Mononuclear cell (primary cell): ENCODE measurements around the gene C16orf54. TPM values are rescaled to one million over a fixed set of nuclear protein-coding genes. Genes with fewer than 3 reads are reported as not detected.
"Not testable (repeated sequence)": the region's sequence is repeated elsewhere in the genome, so short reads cannot be mapped to it uniquely, and the experiment has no call there.

Experiments
- H3K27me3 ChIP-seq: 2 replicates; pipeline ENCODE4 v1.6.0; 2011; ENCODE audit warnings: low read length, control low read depth; ENCODE audit not compliant: insufficient read depth
- H3K4me1 ChIP-seq: 2 replicates; pipeline ENCODE4 v1.5.1; 2011; ENCODE audit warnings: mild to moderate bottlenecking, low read length, control low read depth; ENCODE audit not compliant: insufficient read depth
- H3K4me3 ChIP-seq: 2 replicates; pipeline ENCODE4 v1.5.1; 2011; ENCODE audit warnings: mild to moderate bottlenecking, low read length, moderate library complexity
- H3K9me3 ChIP-seq: 2 replicates; pipeline ENCODE4 v1.5.1; 2011; ENCODE audit warnings: low read depth, mild to moderate bottlenecking, control low read depth, low read length
- total RNA-seq: library from RNA; depleted of rRNA; stranded (reverse); fragments of >200 nt; gene quantifications from one replicate; pipeline ENCODE4 v1.2.3, GENCODE V29; 2012

The C16orf54 gene
- total RNA-seq, 1 donor = 87.9 TPM

- Histone ChIP-seq H3K27me3 (no peaks in the 10 kb centered on the region), H3K4me3 (no peak within 1 kb of the TSS), H3K4me1 (peaks cover 7% of the 10 kb centered on the region), H3K9me3 (no peaks in the 10 kb centered on the region)
Measured at GRCh38 chr16:29777576-29778350, 32.0 kb upstream of the C16orf54 start, which contains the start of gene ZG16. Gene ZG16 (plus strand): TSS chr16:29778256. CDS start chr16:29779267, 1,011 bp downstream.

DNA sequence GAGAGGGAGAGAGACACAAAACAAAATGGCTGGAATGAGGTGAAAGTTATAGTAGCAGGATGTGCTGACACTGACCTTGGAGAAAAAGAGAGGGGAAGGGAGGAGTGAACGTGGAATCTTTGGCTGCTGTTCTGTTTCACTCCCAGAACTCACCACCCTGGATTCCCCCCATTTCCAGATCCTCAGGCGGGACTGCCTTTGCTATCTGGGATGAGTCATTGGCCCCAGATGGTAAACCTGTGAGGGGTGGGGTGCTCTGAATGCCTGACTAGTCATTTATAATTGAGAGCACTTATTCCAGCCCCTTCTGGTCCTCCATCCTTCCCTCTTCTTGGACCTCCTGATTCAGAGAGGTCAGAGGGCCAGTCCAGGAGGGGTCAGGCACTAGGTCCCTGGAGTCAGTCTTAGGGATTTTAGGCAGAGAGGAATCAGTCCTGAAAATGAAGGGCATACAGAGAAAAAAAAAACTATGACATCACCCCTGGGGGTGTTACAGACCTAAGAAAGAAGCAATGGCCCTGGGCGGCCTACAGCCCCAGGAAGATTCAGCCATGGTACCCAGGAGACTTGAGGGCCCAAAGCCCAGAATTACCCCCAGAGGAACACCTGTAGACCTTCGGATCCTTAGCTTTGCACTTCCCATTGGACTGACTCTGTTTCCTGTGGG is 30.1 kb upstream of the C16orf54 start:
- Histone ChIP-seq H3K9me3 (no peaks in the 10 kb centered on the region), H3K4me3 (no peak overlapping the region), H3K27me3 (no peaks in the 10 kb centered on the region), H3K4me1 (peaks cover 14% of the 10 kb centered on the region)

DNA sequence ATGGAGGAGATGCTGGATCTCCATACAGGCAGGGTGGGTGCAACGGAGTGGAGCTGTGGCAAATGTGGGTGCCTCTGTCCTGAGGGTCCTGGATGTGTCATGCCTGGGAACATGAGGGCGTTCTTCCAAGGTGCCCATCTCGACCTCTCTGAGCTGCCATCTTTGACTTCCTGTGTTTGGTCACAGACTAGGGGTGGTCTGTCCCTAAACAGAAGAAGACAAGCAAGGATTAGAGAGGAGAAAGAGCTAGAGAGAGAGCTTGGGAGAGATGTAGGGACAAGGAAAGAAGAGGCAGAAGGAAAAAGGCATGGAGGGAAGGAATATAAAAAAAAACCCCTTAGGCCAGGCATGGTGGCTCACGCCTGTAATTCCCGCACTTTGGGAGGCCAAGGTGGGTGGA is 28.9 kb upstream of the C16orf54 start:
- peaks cover 19% of the 10 kb centered on the region for H3K4me1 ChIP-seq
- H3K4me3 ChIP-seq = no peak overlapping the region
- H3K27me3 ChIP-seq = no peaks in the 10 kb centered on the region
- H3K9me3 ChIP-seq = no peaks in the 10 kb centered on the region

DNA sequence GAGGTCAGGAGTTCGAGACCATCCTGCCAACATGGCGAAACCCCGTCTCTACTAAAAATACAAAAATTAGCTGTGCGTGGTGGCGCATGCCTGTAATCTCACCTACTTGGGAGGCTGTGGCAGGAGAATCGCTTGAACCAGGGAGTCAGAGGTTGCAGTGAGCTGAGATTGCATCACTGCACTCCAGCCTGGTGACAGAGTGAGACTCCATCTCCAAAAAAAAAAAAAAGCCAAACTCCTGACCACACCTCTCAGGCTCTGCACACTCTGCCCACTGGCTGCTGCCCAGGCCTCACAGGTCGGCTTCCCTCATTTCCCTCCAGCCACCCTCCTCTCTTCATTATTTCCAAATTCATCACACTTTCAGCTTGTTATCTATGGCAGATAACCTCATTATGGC is 26.5 kb upstream of the C16orf54 start:
- H3K9me3 ChIP-seq, H3K4me3 ChIP-seq, H3K27me3 ChIP-seq: not testable (repeated sequence)
- H3K4me1 ChIP-seq = peaks cover 19% of the 10 kb centered on the region

- H3K27me3 ChIP-seq = no peaks in the 10 kb centered on the region
- H3K4me1 ChIP-seq = peaks cover 19% of the 10 kb centered on the region
- no peak overlapping the region for H3K4me3 ChIP-seq
- H3K9me3 ChIP-seq = no peaks in the 10 kb centered on the region
Measured at GRCh38 chr16:29770250-29770929, 24.6 kb upstream of the C16orf54 start.

- H3K9me3 ChIP-seq = no peaks in the 10 kb centered on the region
- peaks cover 19% of the 10 kb centered on the region for H3K4me1 ChIP-seq
- H3K27me3 ChIP-seq = no peaks in the 10 kb centered on the region
- H3K4me3 ChIP-seq = no peak overlapping the region
Measured at GRCh38 chr16:29769507-29769906, 23.7 kb upstream of the C16orf54 start.

DNA sequence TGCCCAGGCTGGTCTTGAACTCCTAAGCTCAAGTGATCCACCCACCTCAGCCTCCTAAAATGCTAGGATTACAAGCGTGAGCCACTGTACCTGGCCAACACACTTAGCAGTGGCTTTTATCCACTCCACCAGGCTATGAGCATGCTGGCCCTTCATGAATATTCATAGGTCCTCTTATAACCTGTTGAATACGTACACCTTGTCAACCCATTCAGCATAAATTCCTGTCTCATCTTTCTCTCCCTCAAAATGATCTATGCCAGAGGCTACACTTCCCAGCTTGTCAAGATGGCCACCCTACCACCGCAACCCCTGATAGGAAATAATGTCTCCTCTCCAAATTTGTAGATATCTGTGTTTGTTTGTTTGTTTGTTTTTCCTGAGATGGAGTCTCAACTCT is 21.3 kb upstream of the C16orf54 start:
- Histone ChIP-seq H3K27me3 (no peaks in the 10 kb centered on the region), H3K9me3 (no peaks in the 10 kb centered on the region), H3K4me1 (peaks cover 11% of the 10 kb centered on the region), H3K4me3 (no peak overlapping the region)

DNA sequence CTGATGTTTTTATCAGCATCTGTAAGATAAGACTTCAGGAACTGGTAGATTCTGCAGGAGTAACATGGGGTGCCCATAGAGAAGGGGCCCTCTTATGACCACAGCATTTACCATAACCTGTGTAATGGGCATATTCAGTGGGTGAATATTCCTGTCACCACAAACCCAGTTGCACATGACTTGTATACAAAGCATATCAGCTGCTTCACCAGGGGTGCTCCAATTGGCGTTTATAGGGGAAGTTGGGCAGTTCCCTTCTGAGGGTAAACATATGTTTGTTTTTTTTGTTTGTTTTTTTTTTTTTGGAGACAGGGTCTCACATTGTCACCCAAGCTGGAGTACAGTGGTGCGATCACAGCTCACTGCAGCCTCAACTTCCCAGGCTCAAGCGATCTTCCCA is 20.8 kb upstream of the C16orf54 start:
- H3K9me3 ChIP-seq = no peaks in the 10 kb centered on the region
- H3K4me3 ChIP-seq = no peak overlapping the region
- no peaks in the 10 kb centered on the region for H3K27me3 ChIP-seq
- H3K4me1 ChIP-seq = peaks cover 10% of the 10 kb centered on the region

GRCh38 chr16:29765167-29766032 is 19.6 kb upstream of the C16orf54 start:
- Histone ChIP-seq H3K4me1 (peaks cover 3% of the 10 kb centered on the region), H3K27me3 (no peaks in the 10 kb centered on the region), H3K4me3 (no peak overlapping the region), H3K9me3 (no peaks in the 10 kb centered on the region)

DNA sequence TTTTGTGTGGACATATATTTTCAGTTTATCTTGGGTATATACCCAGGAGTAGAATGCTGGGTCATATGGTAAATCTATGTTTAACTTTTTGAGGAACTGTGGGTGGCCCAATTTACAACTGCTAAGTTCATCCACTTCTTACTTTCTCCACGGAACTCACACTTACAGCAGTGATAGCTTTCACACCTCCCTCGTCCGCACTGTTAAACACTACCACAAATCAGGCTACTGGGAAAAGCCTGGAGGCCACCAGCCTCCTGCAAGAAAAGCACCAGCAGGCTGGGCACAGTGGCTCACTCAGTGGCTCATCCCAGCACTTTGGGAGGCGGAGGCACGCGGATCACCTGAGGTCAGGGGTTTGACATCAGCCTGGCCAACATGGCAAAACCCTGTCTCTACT is 17.5 kb upstream of the C16orf54 start:
- Histone ChIP-seq H3K9me3 (no peaks in the 10 kb centered on the region), H3K4me1 (peaks cover 3% of the 10 kb centered on the region), H3K4me3 (no peak overlapping the region)

DNA sequence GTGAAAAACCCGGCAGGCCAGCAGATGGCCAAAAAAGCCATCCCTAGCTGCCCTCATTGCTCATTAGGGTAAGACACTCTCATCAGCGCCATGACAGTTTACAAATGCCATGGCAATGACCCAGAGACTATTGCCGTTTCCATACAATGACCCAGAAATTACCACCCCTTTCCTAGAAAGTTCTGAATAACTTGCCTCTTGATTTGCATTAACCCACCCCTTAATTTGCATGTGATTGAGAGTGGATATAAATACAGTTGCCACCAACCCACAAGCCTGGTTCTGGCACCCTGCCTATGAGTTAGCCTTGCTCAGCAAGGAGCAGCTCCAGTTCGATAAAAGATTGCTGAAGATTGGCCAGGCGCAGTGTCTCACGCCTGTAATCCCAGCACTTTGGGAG is 16.1 kb upstream of the C16orf54 start:
- no peaks in the 10 kb centered on the region for H3K27me3 ChIP-seq
- peaks cover 3% of the 10 kb centered on the region for H3K4me1 ChIP-seq
- H3K9me3 ChIP-seq = no peaks in the 10 kb centered on the region
- no peak overlapping the region for H3K4me3 ChIP-seq

More for the DNA sequence above, 17.5 kb upstream of the C16orf54 start:
- H3K27me3 ChIP-seq = no peaks in the 10 kb centered on the region

DNA sequence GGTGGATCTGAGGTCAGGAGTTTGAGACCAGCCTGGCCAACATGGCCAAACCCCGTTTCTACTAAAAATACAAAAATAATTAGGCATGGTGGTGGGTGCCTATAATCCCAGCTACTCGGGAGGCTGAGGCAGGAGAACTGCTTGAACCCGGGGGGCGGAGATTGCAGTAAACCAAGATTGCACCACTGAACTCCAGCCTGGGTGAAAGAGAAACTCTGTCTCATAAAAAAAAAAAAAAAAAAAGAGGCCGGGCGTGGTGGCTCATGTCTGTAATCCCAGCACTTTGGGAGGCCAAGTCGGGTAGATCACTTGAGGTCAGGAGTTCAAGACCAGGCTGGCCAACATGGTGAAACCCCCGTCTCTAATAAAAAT is 15.5 kb upstream of the C16orf54 start:
- H3K27me3 ChIP-seq, H3K9me3 ChIP-seq, H3K4me1 ChIP-seq, H3K4me3 ChIP-seq: not testable (repeated sequence)

- Histone ChIP-seq H3K4me3 (no peak overlapping the region), H3K9me3 (no peaks in the 10 kb centered on the region), H3K4me1 (peaks cover 8% of the 10 kb centered on the region), H3K27me3 (no peaks in the 10 kb centered on the region)
Measured at GRCh38 chr16:29760567-29761279, 14.9 kb upstream of the C16orf54 start.

- Histone ChIP-seq H3K4me1 (peaks cover 20% of the 10 kb centered on the region), H3K4me3 (no peak overlapping the region), H3K9me3 (no peaks in the 10 kb centered on the region), H3K27me3 (no peaks in the 10 kb centered on the region)
Measured at GRCh38 chr16:29757950-29758466, 12.2 kb upstream of the C16orf54 start.
